Heart right ventricle (tissue), 16 donors: ENCODE results near the gene KLHL12. TPM values are rescaled to one million over a fixed set of nuclear protein-coding genes. Genes with fewer than 3 reads are reported as not detected.

Source experiments
- ATAC-seq, 8 donors: fragments of 200-7000 bp; cut with Tn5 transposase; one replicate each; pipeline ENCODE4 v1.9.1; 2020; ENCODE audit warnings: mild to moderate bottlenecking in 8 of 8, moderate library complexity in 8 of 8, moderate number of reproducible peaks in 1 of 8
- DNase-seq, 2 donors: peaks; one replicate each; pipeline ENCODE4 v3.0.0-alpha.2; 2020
- H3K27ac ChIP-seq, 10 donors: fragments of 200-600 bp; sonication (generic) in 2 of 10; one replicate each; pipeline versions ENCODE4 v1.5.0 to v1.8.0; 2020 to 2022; ENCODE audit warnings: mild to moderate bottlenecking in 3 of 10
- H3K27me3 ChIP-seq, 7 donors: fragments of 200-600 bp; one replicate each; pipeline ENCODE4 v1.8.0; 2021 to 2022; ENCODE audit warnings: mild to moderate bottlenecking in 2 of 7
- H3K36me3 ChIP-seq, 9 donors: fragments of 200-600 bp; sonication (generic) in 1 of 9; one replicate each; pipeline versions ENCODE4 v1.5.0 to v1.8.0; 2020 to 2022; ENCODE audit warnings: mild to moderate bottlenecking in 2 of 9
- H3K4me1 ChIP-seq, 9 donors: fragments of 200-600 bp; sonication (generic) in 1 of 9; one replicate each; pipeline versions ENCODE4 v1.5.0 to v1.8.0; 2020 to 2022; ENCODE audit warnings: mild to moderate bottlenecking in 4 of 9
- H3K4me3 ChIP-seq, 10 donors: fragments of 200-600 bp; sonication (generic) in 2 of 10; one replicate each; pipeline versions ENCODE4 v1.5.0 to v1.8.0; 2020 to 2022; ENCODE audit warnings: mild to moderate bottlenecking in 7 of 10, moderate library complexity in 2 of 10
- H3K9me3 ChIP-seq, 11 donors: fragments of 200-600 bp in 10 of 11; sonication (generic) in 2 of 11; one replicate each; pipeline versions ENCODE4 v1.5.0 to v1.8.0; 2013 to 2022; ENCODE audit warnings: mild to moderate bottlenecking in 2 of 11, control low read depth in 1 of 11, moderate library complexity in 1 of 11
- WGBS, 2 donors: extraction: QIAGEN DNeasy Blood & Tissue Kit; methylation state at CpG; one replicate each; pipeline ENCODE4 v1.1.7; 2013; ENCODE audit warnings: inconsistent platforms in 1 of 2; 5-methylcytosine and 5-hydroxymethylcytosine counted together
- intact Hi-C, 10 donors: fragments of 100-400 bp; cut with DNase I; formaldehyde crosslinking; loops; one replicate each; pipeline versions ENCODE4 v1.11.1 to v1.14.2; 2022
- polyA plus RNA-seq, 2 donors: library from polyadenylated mRNA; stranded (reverse); fragments of 200-250 nt; gene quantifications; one replicate each; pipeline ENCODE4 v1.2.3, GENCODE V29; 2013
- total RNA-seq, 10 donors: library from RNA; stranded (reverse); fragmentation: NEBNext Ultra II Directional in 3 of 10; extraction: Animal tissue kit (Norgen Biotek cat#: 25700) in 3 of 10; gene quantifications; one replicate each; pipeline versions ENCODE4 v1.2.1 to v1.2.4, GENCODE V29; 2021 to 2023
- TF ChIP-seq, protein P1 (sequence below), 9 donors: fragments of 200-600 bp; sonication (generic) in 2 of 9; IDR thresholded peaks; one replicate each; pipeline versions ENCODE4 v1.5.0 to v1.8.0; 2021 to 2022; ENCODE audit warnings: antibody characterized with exemption in 9 of 9, mild to moderate bottlenecking in 5 of 9, moderate library complexity in 1 of 9
- donor health status: Arrhythmogenic right ventricular cardiomyopathy.
- donor health status: ischemic (EF 13 %, LVEDD 7.1; RV severe dilation, severe dysfunction).
- donor health status: healthy with polysubstance abuse.
- donor health status: DM: no; HTN: yes; CAD: no.
- donor health status: DM: no; HTN: no; CAD: no.
- donor health status: ischemic (EF 25% LVEDD 6.9; RV normal size, moderate dysfunction).
- donor health status: ischemic (EF 25% LVEDD 5.7; RV mildly dilated, moderate dysfunction).
- donor health status: healthy.
- donor health status: DM: yes; HTN: yes; CAD: no.
- donor health status: Ischemic cardiomyopathy.
- donor health status: ischemic (EF 35%, LVEDD 5.7; RV mildly dilated, moderate dysfunction).
- donor health status: nonischemic (EF 11% LVEDD 7.7; RV severe dilation, severe dysfunction).
- donor health status: DM: yes; HTN: yes; CAD: no.
- donor health status: PGD.
- donor health status: ischemic (EF 29% LVEDD 5.4; RV normal size, mild dysfunction).
- donor health status: nonischemic (EF 23%, LVEDD 6.1; RV moderate dilation, normal function).

The KLHL12 gene
- total and polyA plus RNA-seq, 12 donors = 9.8 to 31.5 (median 22.2) TPM

DNA sequence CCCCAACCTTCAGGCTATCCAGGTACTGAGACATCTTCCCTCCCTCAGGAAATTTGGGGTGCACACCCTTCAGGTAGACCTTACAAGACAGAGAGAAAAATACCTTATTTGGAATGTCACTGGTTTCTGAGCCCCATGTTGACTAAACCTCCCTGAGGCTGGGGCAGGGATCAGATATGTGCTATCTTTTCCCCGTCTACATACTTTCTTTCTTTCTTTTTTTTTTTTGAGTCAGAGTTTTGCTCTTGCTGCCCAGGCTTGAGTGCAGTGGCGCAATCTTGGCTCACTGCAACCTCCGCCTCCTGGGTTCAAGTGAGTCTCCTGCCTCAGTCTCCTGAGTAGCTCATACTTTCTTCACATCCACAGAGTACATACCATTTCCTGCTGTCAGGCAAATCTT is 38.4 kb upstream of the KLHL12 start:
- TF ChIP-seq, protein P1, sequence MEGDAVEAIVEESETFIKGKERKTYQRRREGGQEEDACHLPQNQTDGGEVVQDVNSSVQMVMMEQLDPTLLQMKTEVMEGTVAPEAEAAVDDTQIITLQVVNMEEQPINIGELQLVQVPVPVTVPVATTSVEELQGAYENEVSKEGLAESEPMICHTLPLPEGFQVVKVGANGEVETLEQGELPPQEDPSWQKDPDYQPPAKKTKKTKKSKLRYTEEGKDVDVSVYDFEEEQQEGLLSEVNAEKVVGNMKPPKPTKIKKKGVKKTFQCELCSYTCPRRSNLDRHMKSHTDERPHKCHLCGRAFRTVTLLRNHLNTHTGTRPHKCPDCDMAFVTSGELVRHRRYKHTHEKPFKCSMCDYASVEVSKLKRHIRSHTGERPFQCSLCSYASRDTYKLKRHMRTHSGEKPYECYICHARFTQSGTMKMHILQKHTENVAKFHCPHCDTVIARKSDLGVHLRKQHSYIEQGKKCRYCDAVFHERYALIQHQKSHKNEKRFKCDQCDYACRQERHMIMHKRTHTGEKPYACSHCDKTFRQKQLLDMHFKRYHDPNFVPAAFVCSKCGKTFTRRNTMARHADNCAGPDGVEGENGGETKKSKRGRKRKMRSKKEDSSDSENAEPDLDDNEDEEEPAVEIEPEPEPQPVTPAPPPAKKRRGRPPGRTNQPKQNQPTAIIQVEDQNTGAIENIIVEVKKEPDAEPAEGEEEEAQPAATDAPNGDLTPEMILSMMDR (IDR thresholded peaks at IDR 0.05) = no peak
- intact Hi-C loops = loop anchor here in 4 of 10 donors (5.0 kb wide), 1 partner anchor 38 kb away; the partner anchor contains the start of gene KLHL12 (in 4 of the 4)
- no peaks in the 10 kb centered on the region for H3K9me3 ChIP-seq
- H3K27ac ChIP-seq = peak overlapping the region; percentile 73 to 97 (median 96)
- H3K27me3 ChIP-seq = no peaks in the 10 kb centered on the region
- peak overlapping the region in 6 of 10 donors; percentile 75 to 97 (median 92) for H3K4me3 ChIP-seq
- no peak for DNase-seq
- H3K4me1 ChIP-seq = peaks cover 6 to 71% (median 43%) of the 10 kb centered on the region in 9 donors
- no peak for ATAC-seq
- peaks cover 0 to 46% (median 19%) of the 10 kb centered on the region in 9 donors for H3K36me3 ChIP-seq
- 75 to 80% methylated on average over 3 of the region's 3 CpGs for WGBS, 2 donors

DNA sequence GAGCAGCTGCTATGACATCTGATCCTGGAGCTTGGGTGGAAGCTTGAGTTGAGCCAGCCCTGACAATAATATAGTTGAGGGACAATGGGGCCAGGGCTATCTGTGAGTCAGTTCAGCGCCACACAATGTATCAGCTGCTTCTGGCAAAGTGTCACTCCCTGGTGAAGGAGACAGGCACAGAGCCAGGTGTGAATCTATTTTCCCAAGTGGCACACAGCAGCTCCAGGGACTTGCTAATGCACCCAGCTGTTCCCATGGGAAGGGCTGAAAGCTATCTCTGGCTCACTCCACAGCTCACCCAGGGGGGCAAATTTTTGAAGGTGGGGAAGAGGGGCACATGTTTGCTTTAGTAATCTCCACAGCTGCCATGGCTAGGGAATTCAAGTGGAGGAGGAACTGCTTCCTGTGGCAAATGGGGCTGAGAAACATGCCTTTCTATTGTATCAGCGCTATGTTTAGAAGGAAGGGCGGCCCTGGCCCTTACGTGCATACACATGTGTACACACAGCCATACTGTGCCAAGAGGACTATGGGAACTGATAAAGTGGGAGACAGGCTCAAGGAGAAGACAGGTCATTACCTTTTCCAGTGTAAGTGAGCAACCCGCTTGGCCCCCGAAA is 37.9 kb upstream of the KLHL12 start:
- peaks cover 6 to 71% (median 43%) of the 10 kb centered on the region in 9 donors for H3K4me1 ChIP-seq
- WGBS, 2 donors = 38 to 54% methylated on average over 6 of the region's 6 CpGs
- DNase-seq (peak in 1 of 2 donors; percentile 61), ATAC-seq (peak; percentile 18 to 76 (median 64))
- peak overlapping the region; percentile 73 to 97 (median 96) for H3K27ac ChIP-seq
- peaks cover 0 to 46% (median 19%) of the 10 kb centered on the region in 9 donors for H3K36me3 ChIP-seq
- no peaks in the 10 kb centered on the region for H3K9me3 ChIP-seq
- H3K27me3 ChIP-seq = no peaks in the 10 kb centered on the region
- intact Hi-C loops = loop anchor here in 5 of 10 donors (5.0 kb wide), 1 partner anchor 38 kb away; the partner anchor contains the start of gene KLHL12 (in 5 of the 5)
- TF ChIP-seq, protein P1 (IDR thresholded peaks at IDR 0.05) = no peak
- peak overlapping the region in 5 of 10 donors; percentile 9 to 94 (median 86) for H3K4me3 ChIP-seq

DNA sequence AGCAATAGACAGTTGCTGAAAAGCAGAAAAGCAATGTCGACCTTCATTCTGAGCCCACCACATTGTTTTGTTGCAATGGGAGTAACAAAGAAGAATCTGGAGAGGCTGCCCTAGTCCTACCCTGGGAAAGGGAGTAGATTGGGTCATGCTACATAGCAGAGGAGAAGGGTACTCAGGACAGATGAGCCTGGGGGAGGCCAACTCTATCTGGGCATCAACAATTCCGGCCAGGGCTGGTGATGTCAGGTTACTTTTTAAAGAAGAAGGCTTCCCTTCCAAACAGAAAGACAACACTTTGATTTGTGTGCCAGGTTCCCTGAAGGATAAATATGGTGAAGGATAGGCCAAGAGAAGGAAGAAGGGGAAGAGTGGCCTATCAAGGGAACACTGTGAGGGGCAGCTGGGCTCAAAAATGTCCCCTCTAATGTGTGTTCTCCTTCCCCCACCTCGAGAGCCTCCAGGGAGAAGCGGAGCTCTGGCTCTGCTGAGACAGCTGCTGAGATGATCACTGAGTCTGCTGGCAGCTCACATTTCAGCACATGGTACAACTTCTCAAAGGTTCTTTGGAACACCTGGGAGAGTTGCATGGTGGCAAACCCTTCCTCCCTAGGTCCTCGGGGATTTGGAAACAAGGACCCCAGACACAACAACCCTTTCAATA is 34.3 kb upstream of the KLHL12 start:
- Histone ChIP-seq H3K9me3 (no peaks in the 10 kb centered on the region), H3K4me3 (no peak overlapping the region), H3K36me3 (peaks cover 0 to 49% (median 19%) of the 10 kb centered on the region in 9 donors), H3K27ac (peak overlapping the region in 2 of 10 donors; percentile 22 to 44), H3K27me3 (no peaks in the 10 kb centered on the region), H3K4me1 (peaks cover 2 to 72% (median 45%) of the 10 kb centered on the region in 9 donors)
- WGBS, 2 donors = 81 to 87% methylated on average over 5 of the region's 5 CpGs
- DNase-seq (no peak), ATAC-seq (no peak)
- intact Hi-C loops = loop anchor here in 1 of 10 donors (5.0 kb wide), 1 partner anchor 34 kb away; the partner anchor contains the start of gene KLHL12
- TF ChIP-seq, protein P1 (IDR thresholded peaks at IDR 0.05) = no peak

DNA sequence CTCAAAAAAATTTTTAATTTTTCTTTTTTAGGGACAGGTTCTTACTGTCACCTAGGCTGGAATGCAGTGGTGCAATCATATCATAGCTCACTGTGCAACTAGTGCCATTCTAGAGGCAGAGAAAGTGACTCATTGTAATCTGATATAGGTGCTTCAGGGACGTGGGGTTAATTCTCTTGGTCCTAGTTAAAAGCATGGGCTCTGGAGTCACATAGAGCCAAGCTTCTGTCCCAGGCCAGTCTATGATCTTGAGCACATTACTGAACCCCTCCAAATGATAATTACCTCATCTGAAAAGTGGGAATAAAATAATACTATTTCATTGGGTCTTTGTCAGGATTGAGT is 32.2 kb upstream of the KLHL12 start:
- DNase-seq (no peak), ATAC-seq (no peak)
- 58 to 65% methylated on average over 1 of the region's 1 CpG for WGBS, 2 donors
- no peak overlapping the region for H3K4me3 ChIP-seq
- H3K27me3 ChIP-seq = no peaks in the 10 kb centered on the region
- peaks cover 4 to 73% (median 47%) of the 10 kb centered on the region in 9 donors for H3K4me1 ChIP-seq
- peaks cover 0 to 48% (median 19%) of the 10 kb centered on the region in 9 donors for H3K36me3 ChIP-seq
- H3K27ac ChIP-seq = peak overlapping the region in 8 of 10 donors; percentile 87 to 97 (median 92)
- no peaks in the 10 kb centered on the region for H3K9me3 ChIP-seq
- TF ChIP-seq, protein P1 (IDR thresholded peaks at IDR 0.05) = no peak
- intact Hi-C loops = loop anchor here in 1 of 10 donors (10.0 kb wide), 1 partner anchor 46 kb away; the partner anchor contains the start of gene TMEM183A
